GM19395 (cell line): ENCODE results near the gene HOXC12.

Experiments used
- ATAC-seq: cut with Tn5 transposase; IDR thresholded peaks from one replicate; pipeline ENCODE4 v1.9.1; 2021; ENCODE audit warnings: mild to moderate bottlenecking, moderate library complexity; ENCODE audit not compliant: unreplicated experiment

The HOXC12 gene

GRCh38 chr12:54005531-54005852 is 50.8 kb downstream of the HOXC12 start:
- ATAC-seq: no peak

- peak; percentile 57 for ATAC-seq
These were observed 51.3 kb downstream of the HOXC12 start for GRCh38 chr12:54005853-54006558.

GRCh38 chr12:54006559-54007220 is 52.0 kb downstream of the HOXC12 start:
- ATAC-seq: no peak

- ATAC-seq: no peak
These were observed 53.0 kb downstream of the HOXC12 start for GRCh38 chr12:54007538-54008259.

GRCh38 chr12:54008260-54008552 is 53.5 kb downstream of the HOXC12 start:
- ATAC-seq: no peak
